HG02588 (cell line): ENCODE measurements around the gene CLSTN2.

Source experiments
- ATAC-seq: cut with Tn5 transposase; IDR thresholded peaks from one replicate; pipeline ENCODE4 v1.9.1; 2021; ENCODE audit warnings: mild to moderate bottlenecking, moderate library complexity; ENCODE audit not compliant: unreplicated experiment

The CLSTN2 gene

GRCh38 chr3:140469491-140469890, 534.5 kb downstream of the CLSTN2 start:
- ATAC-seq = no peak

- ATAC-seq = no peak
Observed at GRCh38 chr3:140470211-140470610, 535.2 kb downstream of the CLSTN2 start.

- ATAC-seq = no peak
Observed at GRCh38 chr3:140470962-140471361, 536.0 kb downstream of the CLSTN2 start.

GRCh38 chr3:140472306-140473020, 537.5 kb downstream of the CLSTN2 start:
- ATAC-seq = no peak

GRCh38 chr3:140487566-140487965, 552.6 kb downstream of the CLSTN2 start:
- ATAC-seq = no peak

- ATAC-seq = no peak
Observed at GRCh38 chr3:140493271-140493670, 558.3 kb downstream of the CLSTN2 start.

- ATAC-seq = no peak
Observed at GRCh38 chr3:140494970-140495369, 560.0 kb downstream of the CLSTN2 start.

- ATAC-seq = no peak
Observed at GRCh38 chr3:140497331-140497730, 562.3 kb downstream of the CLSTN2 start.

GRCh38 chr3:140499114-140499757, 564.3 kb downstream of the CLSTN2 start:
- ATAC-seq = no peak

- ATAC-seq = no peak
Observed at GRCh38 chr3:140500473-140500872, 565.5 kb downstream of the CLSTN2 start.

GRCh38 chr3:140501061-140501769, 566.2 kb downstream of the CLSTN2 start:
- ATAC-seq = no peak

GRCh38 chr3:140501770-140502364, 566.9 kb downstream of the CLSTN2 start:
- no peak for ATAC-seq

- peak; percentile 81 for ATAC-seq
Observed at GRCh38 chr3:140505213-140505612, 570.2 kb downstream of the CLSTN2 start.

- ATAC-seq = no peak
Observed at GRCh38 chr3:140505876-140506275, 570.9 kb downstream of the CLSTN2 start.

GRCh38 chr3:140508550-140508949, 573.6 kb downstream of the CLSTN2 start:
- ATAC-seq = no peak

GRCh38 chr3:140509534-140509933, 574.5 kb downstream of the CLSTN2 start:
- no peak for ATAC-seq

GRCh38 chr3:140510303-140510861, 575.4 kb downstream of the CLSTN2 start:
- ATAC-seq = no peak

- no peak for ATAC-seq
Observed at GRCh38 chr3:140521751-140522445, 586.9 kb downstream of the CLSTN2 start.

GRCh38 chr3:140522653-140523380, 587.8 kb downstream of the CLSTN2 start:
- no peak for ATAC-seq

GRCh38 chr3:140523600-140523999, 588.6 kb downstream of the CLSTN2 start:
- ATAC-seq = no peak
